ENCODE results near the gene CDKN2AIPNL. TPM values are rescaled to one million over a fixed set of nuclear protein-coding genes. Genes with fewer than 3 reads are reported as not detected.

The CDKN2AIPNL gene
- 18.8 and 25.3 TPM in 2 replicates for total RNA-seq

GRCh38 chr5:134411546-134412266 is at the start of gene CDKN2AIPNL:
Gene CDKN2AIPNL, minus strand, starts transcription at chr5:134411881. Its CDS starts 27 bp downstream, at chr5:134411854.

GRCh38 chr5:134370871-134371833 is 40.5 kb downstream of the CDKN2AIPNL start, which contains the start of gene UBE2B:
Gene UBE2B, plus strand, starts transcription at chr5:134371569. Its CDS starts 27 bp downstream, at chr5:134371596.

Other genes with a start within 250 kb of the CDKN2AIPNL start
- gene SKP1, start 234.9 kb downstream of the CDKN2AIPNL start, total RNA-seq, result 117 and 265 TPM in 2 replicates
- gene PPP2CA, start 185.8 kb downstream of the CDKN2AIPNL start, total RNA-seq, result 110 and 136 TPM in 2 replicates
- 0.47 and 2.4 TPM in 2 replicates for gene CDKL3, start 44.7 kb downstream of the CDKN2AIPNL start, total RNA-seq
- 13.0 and 23.0 TPM in 2 replicates for gene UBE2B, start 40.3 kb downstream of the CDKN2AIPNL start, total RNA-seq
- gene JADE2, start 113.8 kb upstream of the CDKN2AIPNL start, total RNA-seq, result 15.6 and 39.4 TPM in 2 replicates
- 20.2 and 28.6 TPM in 2 replicates for gene SAR1B, start 220.9 kb upstream of the CDKN2AIPNL start, total RNA-seq
- 13.7 and 16.5 TPM in 2 replicates for gene SEC24A, start 236.9 kb upstream of the CDKN2AIPNL start, total RNA-seq

All from pericardium fibroblast (primary cell).